Stimulated activated CD4-positive, alpha-beta T cell treated with anti-CD3 and anti-CD28 coated beads, Interleukin-15, amount 100 ng/mL, for 1 hour (primary cell): ENCODE results near the gene ZNF528.
A peak's percentile ranks its signal among the peaks of the same experiment; 100 is the strongest.

Source experiments
- DNase-seq, 2 donors: peaks; one replicate each; pipeline ENCODE4 v3.0.0-alpha.2; 2020; ENCODE audit warnings: low read depth in 1 of 2, low spot score in 1 of 2

ZNF528 gene

DNA sequence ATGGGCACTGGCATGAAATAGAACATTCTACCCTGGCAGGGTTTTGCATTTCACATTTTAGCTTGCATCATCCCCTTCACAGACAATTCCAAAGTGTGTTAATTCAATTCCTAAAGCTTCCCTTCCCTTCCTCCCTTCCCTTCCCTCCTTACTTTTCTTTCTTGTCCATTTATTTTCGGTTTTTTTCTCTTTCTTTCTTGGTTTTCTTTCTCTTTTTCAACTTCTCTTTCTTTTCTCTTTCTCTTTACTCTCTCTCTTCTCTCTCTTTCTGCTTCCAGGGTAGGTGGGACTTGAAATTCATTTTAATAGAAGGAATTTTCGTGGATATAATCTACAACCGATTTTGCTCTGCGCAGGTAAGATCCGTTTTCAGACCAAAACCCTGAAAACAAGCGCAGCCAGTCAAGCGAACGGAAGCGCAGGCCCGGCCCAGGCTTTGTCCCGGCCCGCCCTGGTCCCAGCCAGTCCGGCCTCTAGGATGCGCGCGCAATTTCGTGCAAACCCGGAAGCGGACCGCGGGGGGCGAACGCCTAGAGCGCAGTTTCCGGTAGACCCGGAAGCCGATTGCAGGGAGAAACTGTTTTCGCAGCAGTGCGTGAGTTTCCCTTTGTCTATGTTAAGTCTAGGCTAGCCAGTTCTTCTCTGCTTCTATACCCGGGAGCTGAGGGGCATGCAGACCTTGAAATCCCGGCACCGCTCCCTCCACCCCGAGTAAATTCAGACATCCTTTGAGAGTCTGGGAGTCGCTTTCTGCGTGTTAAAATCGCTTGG is at the start of gene ZNF528:
ZNF528 (plus strand) TSS at position 540 of the 771 bp plus-strand sequence. CDS start 4,165 bp downstream, outside the sequence.
- peak; percentile 78 to 87 for DNase-seq

DNA sequence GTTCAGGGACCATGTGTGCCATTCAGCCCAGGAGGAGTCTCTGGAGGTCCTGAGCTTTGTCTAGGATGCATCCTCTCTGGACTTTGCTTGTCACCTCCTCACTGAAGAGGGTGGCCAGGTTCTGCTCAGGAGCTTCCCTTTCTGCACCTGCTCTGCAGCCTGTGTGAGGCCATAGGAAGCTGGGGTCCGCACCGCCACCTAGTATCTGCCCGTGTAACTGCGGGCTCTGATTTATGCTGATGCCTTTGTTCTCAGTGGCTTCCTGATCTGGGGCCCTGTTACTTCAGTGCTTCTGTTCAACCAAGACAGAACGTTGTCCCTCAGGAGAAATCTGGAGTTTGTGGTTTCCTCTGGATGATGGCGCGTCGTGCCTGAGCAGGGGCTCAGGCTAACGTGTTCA is 46.1 kb upstream of the ZNF528 start:
- no peak for DNase-seq

DNA sequence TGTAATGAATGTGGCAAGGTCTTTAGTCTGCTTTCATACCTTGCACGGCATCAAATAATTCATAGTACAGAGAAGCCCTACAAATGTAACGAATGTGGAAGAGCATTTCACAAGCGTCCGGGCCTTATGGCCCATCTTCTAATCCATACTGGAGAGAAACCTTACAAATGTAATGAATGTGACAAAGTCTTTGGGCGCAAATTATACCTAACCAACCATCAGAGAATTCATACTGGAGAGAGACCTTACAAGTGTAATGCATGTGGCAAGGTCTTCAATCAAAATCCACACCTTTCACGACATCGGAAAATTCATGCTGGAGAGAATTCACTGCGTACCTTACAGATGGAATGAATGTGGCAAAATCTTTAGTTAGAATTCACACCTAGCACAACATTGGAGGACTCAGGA is 31.2 kb upstream of the ZNF528 start:
- no peak for DNase-seq

DNA sequence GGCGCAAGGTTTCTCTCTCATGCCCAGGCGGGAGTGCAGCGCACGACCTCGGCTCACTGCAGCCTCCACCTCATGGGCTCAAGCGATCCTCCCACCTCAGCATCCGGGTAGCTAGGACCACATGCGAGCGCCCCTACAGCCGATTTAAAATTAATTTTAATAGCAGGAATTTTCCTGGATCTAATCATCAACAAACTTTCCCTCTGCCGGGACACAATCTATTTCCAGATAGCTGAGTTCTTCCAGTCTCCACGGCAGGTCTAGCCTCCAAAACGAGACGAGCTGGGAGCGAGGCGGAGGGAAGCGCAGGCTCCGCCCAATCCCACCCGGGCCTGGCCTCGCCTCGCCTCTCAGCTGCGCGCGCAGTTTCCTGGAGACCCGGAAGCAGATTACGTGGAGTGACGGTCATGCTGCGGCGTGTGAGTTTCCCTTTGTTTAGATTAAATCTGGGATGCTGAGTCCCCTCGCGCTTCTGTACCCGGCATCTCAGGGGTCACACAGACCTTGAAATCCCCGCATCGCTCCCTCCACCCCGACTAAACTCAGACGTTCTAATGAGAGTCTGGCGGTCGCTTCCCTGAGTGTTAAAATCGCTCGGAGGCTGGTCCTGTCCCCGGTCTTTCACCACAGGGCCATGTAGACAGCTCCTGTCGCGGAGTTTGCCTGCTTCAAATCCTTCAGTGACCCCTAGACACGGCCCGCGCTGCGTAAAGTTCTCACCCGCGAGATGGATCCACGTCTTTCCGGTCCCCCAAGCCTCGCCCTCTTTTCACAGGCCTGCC is 27.9 kb upstream of the ZNF528 start, which contains the start of gene ZNF880:
ZNF880 (plus strand) TSS at position 365 of the 782 bp plus-strand sequence; CDS start at position 408, 43 bp downstream.
- DNase-seq = peak; percentile 74 to 90

DNA sequence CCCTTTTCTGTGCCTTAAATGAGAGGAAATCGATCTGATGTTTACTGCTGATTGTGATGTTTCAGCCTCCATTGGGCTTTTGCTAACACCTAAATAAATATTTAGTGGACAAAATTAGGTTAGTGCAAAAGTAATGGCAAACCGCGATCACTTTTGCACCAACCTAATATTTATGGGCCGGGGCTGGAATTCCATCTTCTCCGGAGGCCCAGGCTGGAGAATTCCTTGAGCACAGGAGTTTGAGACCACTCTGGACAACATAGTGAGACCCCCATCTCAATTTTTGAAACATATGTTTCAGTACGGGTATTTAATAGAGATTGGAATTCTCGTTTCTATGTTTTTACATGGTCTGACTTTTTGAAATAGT is 27.3 kb upstream of the ZNF528 start:
- DNase-seq = no peak

DNA sequence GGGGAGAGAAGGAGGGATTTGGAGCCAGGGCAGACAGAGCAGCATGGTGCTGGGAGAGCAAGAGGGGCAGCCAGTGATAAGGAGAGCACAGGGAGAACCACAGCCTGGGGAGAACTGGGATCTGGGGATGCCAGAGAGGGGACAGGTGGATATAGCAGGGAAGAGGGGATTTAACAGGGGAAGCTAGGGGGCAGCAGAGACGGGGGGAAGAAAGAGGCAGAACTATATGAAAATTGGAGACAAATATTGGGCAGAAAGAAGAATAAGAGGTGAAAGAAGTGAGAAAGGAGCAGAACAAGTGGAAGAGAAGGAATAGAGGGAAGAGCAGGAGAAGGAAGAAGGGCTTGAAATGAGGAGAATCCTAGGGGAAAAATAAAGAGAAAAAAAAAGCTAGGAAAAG is 6.5 kb upstream of the ZNF528 start:
- no peak for DNase-seq

DNA sequence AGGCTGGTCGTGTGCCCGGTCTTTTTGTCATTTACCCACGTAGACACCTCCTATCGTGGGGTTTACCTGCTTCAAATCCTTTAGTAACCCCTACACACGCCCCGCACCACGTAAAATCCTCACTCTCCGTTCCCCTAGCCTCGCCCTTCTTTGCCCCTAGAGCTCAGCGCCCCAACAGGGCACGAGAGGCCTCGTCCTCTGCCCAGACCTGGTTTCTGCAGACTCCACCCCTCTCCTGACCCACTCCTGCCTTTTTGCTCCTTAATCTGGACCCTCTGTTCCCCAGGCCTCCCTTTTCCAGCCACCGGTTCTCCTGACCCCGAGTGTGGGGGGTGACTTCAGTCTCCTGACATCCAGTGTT is 412 bp downstream of the ZNF528 start:
- no peak for DNase-seq

DNA sequence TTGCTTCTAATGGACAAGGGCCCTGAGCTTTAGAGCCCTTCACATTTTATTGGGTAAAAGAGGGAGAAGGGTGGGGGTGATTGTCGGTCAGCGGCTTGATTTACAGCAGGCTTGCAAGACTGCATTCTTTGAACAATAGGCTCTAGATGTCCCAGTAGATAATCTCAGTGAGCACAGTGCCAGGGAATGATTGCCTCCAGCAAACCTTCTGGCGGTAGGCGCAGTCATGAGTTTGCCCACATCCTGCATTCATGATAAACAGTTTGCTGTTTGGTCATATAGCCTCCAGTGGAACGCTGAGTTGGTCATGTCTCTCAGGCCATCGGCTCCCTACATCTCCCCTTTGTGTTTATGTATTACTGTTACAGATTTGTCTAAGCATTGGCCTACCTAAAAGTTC is 12.6 kb downstream of the ZNF528 start:
- DNase-seq = no peak

DNA sequence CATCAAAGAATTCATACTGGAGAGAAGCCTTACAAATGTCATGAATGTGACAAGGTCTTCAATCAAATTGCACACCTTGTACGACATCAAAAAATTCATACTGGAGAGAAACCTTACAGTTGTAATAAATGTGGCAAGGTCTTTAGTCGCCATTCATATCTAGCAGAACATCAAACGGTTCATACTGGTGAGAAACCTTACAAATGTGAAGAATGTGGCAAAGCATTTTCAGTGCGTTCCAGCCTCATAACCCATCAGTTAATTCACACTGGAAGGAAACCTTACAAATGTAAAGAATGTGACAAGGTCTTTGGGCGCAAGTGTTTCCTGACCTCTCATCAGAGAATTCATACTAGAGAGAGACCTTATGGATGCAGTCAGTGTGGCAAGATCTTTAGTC is 18.1 kb downstream of the ZNF528 start:
- DNase-seq = no peak

DNA sequence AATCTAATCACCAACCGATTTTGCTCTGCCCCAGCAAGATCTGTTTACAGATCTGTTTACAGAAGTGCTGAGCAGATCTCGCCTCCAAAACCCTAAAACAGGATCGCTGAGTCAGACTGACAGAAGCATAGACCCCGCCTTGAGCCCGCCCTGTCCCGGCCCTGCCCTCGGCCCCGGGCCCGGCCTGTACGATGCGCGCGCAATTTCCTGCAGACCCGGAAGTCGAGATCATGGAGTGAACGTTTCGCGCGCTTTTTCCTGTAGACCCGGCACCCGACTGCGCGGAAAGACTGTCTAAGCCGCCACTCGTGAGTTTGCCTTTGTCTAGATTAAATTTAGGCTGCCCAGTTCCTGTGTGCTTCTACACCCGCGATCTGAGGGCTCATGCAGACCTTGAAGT is 31.3 kb downstream of the ZNF528 start, which contains the start of gene ZNF534:
ZNF534 (plus strand) TSS at position 212 of the 400 bp plus-strand sequence. CDS start 2,327 bp downstream, outside the sequence.
- DNase-seq = no peak

DNA sequence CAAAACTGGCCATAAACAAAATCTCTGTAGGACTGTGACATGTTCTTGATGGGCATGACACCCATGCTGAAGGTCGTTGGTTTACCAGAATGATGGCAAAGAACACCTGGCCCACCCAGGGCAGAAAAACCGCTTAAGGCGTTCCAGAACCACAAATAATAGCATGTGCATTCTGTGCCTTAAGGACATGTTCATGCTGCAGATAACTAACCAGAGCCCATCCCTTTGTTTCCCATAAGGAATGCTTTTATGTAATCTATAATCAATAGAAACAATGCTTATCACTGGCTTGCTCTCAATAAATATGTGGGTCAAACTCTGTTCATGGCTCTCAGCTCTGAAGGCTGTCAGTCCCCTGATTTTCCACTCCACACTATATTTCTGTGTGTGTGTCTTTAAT is 44.5 kb downstream of the ZNF528 start:
- DNase-seq = no peak

DNA sequence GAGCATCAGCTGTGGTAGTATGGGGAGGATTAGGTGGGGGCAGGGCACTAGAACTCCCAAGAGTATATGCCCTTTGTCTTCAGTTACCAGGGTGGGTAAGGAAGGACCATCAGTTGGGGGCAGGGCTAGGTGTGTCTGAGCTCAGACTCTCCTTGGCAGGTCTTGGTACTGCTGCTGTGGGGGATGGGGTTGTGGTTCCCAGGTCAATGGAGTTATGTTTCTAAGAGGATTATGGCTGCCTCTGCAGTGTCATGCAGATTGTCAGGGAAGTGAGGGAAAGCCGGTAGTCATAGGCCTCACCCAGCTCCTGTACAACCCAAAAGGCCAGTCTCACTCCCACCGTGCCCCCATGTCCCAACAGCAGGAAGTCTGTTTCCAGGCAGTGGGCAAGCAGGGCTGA is 46.9 kb downstream of the ZNF528 start:
- DNase-seq = no peak

DNA sequence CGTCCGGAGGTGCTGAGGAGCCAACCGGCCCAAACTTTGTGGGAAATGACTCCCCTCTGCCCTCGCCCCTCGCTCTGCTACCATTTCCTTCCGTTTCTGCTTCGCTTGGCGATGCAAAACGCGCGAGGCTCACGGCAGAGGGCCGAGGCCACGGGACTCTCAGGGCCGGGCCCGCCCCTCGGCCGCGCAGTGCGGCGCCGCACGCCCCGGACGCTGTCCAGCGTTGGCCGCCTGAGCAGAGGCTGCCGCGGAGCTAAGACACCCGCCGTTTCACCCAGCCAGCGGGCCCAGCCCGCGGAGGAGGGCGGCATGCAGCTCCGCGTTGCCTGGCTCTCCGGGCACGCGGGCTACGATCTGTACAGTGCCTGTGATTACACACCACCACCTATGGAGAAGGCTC is 53.6 kb downstream of the ZNF528 start:
- no peak for DNase-seq

DNA sequence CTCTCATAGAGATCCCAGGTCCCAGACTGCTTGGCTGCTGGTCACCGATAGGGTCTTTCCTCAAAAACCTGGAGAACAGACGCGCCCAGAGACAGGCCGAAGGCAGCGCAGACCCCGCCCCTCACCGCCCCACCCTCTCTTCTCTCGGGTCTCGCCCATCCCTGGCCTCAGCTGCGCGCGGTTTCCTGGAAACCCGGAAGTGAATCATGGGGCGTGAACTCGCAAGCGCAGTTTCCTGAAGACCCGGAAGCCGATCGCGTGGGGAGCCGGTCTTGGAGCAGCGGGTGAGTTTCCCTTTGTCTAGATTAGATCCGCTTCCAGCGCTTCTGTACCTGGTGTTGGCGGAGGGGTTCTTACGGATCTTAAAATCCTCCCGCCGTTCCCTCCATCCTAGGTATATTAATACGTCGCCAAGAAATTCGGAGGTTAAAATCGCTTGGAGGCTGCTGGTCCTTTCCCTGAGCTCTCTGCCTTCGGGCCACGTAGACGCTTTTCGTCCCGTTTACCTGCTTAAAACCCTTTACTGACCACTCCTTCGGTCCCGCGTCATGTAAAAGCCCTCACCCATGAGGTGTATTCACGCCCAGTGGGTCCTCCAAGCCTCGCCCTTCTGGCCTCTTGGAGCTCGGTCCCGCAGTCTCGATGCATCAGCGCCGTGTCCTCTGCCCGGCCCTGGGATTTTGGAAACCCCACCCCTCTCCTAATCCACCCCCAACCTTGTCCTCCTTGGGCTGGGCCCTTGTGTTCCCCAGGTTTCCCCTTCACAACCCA is 55.9 kb downstream of the ZNF528 start, which contains the start of gene ZNF578:
ZNF578 (plus strand) TSS at position 230 of the 771 bp plus-strand sequence. CDS start 48,293 bp downstream, outside the sequence.
- DNase-seq = peak; percentile 17 to 39

DNA sequence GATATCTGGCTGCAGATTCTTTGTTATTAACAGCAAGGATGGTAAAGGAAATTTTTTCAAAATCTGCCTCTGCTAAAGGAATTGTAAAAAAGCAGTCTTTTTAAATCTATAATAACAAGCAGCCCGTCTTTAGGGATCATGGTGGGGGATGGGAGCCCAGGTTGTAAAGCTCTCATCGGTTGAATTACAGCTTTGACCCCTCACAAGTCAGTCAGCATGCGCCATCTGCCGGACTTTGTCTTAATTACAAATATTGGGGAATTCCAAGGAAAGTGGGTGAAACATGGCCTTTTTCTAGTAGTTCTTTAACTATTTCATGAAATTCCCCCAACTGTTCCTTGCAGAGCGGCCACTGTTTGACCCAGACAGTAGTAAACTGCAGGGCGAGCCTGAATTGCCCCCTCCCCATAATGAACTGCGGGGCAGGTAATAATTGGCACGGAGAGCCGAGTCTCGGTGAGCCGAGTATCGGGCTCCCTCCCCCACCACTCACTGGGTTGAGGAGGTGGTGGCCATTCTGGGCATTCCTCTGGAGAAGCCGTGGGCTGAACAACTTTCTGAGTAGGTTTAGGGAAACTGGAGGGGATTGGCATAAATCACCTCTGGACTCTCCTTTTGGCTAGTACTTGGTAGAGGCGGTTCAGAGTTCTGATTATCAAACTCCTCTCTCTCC is 67.3 kb downstream of the ZNF528 start:
- no peak for DNase-seq
